BE2C (cell line): ENCODE results near the gene CEP85.
A peak's percentile ranks its signal among the peaks of the same experiment; 100 is the strongest.
"Not testable (repeated sequence)": the region's sequence is repeated elsewhere in the genome, so short reads cannot be mapped to it uniquely, and the experiment has no call there.

Experiments used
- DNase-seq: peaks from one replicate; pipeline ENCODE4 v3.0.0-alpha.2; 2020
- H3K27me3 ChIP-seq: fragments of 250-450 bp; sonication (Bioruptor Pico); 2 replicates; pipeline ENCODE4 v1.5.1; 2020; ENCODE audit warnings: mild to moderate bottlenecking
- H3K36me3 ChIP-seq: fragments of 250-450 bp; sonication (Bioruptor Pico); 2 replicates; pipeline ENCODE4 v1.5.1; 2020; ENCODE audit warnings: mild to moderate bottlenecking
- H3K4me1 ChIP-seq: fragments of 250-450 bp; sonication (Bioruptor Pico); 2 replicates; pipeline ENCODE4 v1.5.1; 2020
- H3K4me3 ChIP-seq: 2 replicates; pipeline ENCODE4 v1.5.1; 2011; ENCODE audit warnings: low read depth, low read length
- H3K9me3 ChIP-seq: fragments of 250-450 bp; sonication (Bioruptor Pico); 2 replicates; pipeline ENCODE4 v1.5.1; 2020
- TF ChIP-seq, protein P1 (sequence below): IDR thresholded peaks from 2 replicates; pipeline ENCODE4 v1.5.1; 2012; ENCODE audit warnings: mild to moderate bottlenecking, low read depth, low read length

CEP85 gene

DNA sequence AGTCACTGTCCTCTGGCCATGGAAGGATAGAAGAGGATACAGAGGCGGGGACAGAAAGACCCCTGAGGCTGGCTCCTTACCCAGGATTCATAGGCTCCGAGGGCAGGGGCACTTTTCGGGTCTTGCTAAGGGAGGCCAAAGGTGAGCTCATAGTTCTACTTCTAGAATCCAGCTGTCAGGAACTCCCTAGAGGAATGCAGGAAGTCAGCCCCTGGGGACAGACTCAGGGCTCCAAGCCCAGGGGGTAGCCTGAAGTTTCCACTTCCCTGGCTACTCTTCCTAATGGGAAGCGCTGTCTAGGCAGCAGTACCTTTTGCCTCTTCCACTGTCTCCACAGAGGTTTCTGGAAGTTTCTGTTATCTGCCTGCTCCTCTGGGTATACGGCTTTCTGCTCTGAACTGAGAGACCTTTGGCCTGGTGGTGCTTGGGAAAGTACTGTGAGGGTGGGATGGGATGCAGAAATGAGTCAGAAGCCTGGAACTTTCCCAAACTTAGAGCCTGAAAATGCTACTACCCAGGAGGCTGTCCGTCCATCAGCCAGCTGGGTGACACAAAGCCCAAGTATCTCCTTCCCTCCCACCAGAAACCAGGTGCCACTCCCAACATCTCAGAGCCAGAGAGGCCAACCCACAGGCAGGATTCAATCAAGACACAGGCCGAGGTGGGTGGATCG lies 68.9 kb downstream of the CEP85 start:
- H3K4me3 ChIP-seq: no peak overlapping the region
- TF ChIP-seq, protein P1, sequence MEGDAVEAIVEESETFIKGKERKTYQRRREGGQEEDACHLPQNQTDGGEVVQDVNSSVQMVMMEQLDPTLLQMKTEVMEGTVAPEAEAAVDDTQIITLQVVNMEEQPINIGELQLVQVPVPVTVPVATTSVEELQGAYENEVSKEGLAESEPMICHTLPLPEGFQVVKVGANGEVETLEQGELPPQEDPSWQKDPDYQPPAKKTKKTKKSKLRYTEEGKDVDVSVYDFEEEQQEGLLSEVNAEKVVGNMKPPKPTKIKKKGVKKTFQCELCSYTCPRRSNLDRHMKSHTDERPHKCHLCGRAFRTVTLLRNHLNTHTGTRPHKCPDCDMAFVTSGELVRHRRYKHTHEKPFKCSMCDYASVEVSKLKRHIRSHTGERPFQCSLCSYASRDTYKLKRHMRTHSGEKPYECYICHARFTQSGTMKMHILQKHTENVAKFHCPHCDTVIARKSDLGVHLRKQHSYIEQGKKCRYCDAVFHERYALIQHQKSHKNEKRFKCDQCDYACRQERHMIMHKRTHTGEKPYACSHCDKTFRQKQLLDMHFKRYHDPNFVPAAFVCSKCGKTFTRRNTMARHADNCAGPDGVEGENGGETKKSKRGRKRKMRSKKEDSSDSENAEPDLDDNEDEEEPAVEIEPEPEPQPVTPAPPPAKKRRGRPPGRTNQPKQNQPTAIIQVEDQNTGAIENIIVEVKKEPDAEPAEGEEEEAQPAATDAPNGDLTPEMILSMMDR: no peak
- no peak for DNase-seq
- no peaks in the 10 kb centered on the region for H3K27me3 ChIP-seq
- no peaks in the 10 kb centered on the region for H3K36me3 ChIP-seq
- H3K4me1 ChIP-seq: no peaks in the 10 kb centered on the region
- no peaks in the 10 kb centered on the region for H3K9me3 ChIP-seq

DNA sequence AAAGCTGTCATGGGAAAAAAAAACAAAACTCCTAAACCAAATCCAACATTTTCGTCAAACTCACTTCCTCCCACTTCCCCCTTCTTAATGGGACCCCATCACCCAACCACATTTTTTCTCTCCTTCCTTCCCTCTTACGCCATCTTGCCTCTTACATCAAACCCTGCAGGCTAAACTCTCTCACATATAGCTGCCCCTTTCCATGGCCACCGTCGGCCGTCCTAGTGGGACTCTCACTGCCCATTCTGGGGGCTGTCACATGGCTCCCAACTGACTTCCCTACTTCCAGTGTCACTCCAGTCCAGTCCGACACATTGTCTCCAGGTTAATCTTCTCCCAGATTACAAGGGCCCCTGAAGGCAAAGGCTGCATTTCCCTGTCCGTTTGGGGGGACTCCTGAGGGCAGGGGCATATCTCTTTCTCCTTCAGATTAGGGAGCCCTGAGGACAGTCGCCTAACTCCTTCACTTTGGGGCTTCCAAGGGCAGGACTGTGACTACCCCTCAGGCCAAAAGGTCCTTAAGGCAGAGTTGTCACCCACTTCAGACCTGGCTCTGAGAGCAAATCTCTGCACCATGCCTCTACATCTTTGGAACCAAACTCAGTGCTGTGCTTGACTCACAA lies 71.8 kb downstream of the CEP85 start:
- H3K4me1 ChIP-seq: no peaks in the 10 kb centered on the region
- peak overlapping the region; percentile 69 for H3K4me3 ChIP-seq
- H3K27me3 ChIP-seq: no peaks in the 10 kb centered on the region
- TF ChIP-seq, protein P1: no peak
- no peaks in the 10 kb centered on the region for H3K9me3 ChIP-seq
- no peak for DNase-seq
- H3K36me3 ChIP-seq: no peaks in the 10 kb centered on the region

DNA sequence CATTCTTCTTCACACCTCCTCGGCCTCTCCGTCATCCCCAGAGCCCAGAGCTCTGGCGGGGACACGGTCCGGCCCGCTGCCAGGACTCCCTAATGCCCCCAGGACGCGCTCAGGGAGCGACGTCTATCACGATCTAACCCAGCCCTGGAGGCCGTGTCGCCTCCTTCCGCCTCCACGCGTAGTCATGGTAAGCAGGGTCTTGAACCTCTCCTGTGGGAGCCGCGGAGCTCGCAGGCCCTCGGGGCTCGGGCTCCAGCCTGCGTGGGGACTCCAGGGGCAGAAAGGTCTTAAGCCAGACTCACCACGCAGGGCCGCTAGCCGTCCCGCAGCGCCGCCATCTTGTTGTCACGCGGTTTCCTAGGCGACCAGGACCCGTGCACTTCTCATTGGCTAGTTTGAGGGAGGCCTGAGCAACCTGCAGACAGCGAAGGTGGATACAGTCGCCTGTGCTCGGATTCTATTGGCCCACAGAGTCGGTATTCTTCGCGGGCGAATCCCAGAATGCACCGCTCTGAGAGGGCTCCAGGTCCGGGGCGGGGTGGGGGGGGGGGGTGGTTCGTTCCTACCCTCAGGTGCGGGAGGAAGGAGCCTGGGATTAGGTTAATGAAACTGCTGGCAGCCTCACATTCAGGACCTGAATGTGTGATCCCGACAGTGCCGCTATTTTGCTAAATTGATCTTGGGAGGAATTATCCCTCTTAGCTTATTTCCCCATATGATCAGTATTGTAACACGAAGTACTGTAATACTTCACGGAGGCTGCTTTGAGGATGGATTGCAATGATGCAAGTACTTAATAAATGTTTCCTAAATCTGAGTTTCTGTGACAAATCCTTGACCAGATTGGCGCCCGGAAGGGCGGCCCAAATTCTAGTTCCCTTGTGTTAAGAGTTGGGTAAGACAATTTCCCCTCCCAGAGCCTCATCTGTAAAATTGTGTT lies 72.6 kb downstream of the CEP85 start, which contains the start of gene UBXN11:
UBXN11 (minus strand) TSS at position 347 of the 940 bp plus-strand sequence. CDS start 3,753 bp downstream, outside the sequence.
- Histone ChIP-seq H3K4me1 (no peaks in the 10 kb centered on the region), H3K27me3 (no peaks in the 10 kb centered on the region), H3K4me3 (peak within 1 kb of the TSS; percentile 69), H3K9me3 (no peaks in the 10 kb centered on the region), H3K36me3 (no peaks in the 10 kb centered on the region)
- TF ChIP-seq, protein P1: no peak
- DNase-seq: peak; percentile 89

DNA sequence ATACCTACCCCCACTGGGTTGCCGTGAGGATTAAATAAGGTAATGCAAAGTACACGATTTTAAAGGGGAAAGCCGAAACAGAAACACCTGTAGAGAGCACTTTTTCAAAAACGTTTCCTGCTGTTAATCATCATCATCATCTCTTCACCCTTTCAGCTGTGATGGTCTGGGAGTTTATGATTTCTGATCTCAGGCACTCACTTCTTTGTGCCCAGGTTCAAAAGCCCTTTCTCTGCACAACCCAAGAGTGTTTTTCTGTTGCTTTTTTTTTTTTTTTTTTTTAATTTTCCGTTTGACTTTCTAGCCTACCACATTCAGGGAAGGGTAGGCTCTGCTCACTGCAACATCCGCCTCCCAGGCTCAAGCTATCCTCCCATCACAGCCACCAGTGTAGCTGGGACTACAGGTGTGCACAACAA lies 73.4 kb downstream of the CEP85 start:
- no peak for DNase-seq
- Histone ChIP-seq H3K36me3 (no peaks in the 10 kb centered on the region), H3K27me3 (no peaks in the 10 kb centered on the region), H3K9me3 (no peaks in the 10 kb centered on the region), H3K4me3 (no peak overlapping the region), H3K4me1 (no peaks in the 10 kb centered on the region)
- TF ChIP-seq, protein P1: no peak

DNA sequence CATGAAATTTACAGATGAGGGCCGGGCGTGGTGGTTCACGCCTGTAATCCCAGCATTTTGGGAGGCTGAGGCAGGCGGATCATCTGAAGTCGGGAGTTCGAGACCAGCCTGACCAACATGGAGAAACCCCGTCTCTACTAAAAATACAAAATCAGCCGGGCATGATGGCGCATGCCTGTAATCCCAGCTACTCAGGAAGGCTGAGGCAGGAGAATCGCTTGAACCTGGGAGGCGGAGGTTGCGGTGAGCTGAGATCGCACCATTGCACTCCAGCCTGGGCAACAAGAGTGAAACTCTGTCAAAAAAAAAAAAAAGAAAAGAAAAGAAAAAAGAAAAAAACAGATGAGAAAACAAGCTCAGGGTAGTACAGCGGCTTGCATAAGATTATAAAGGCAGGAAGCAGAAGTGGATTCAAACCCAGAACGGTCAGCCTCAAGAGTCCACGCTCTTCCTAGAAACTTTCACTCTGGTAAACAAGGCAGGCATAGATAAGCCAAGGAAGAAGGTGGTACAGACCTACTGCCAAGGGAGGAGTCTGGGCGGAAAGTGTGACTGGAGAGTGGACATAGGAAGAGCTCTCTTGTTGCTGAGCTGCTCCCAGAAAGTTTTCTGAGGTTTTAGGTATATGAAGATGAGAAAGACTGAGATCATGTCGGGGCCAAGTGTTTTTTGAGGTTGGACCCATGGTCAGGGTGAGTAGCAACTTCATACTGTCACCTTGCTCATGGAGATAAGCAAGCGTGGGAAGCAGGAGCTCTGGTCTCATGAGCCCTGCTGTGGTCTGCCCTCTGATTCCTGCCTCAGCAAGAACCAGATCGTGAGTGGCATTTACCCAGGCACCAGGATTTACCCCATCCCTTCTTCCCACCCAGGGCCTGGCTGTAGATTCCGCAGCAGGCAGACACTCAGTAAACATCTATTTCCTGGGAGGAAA lies 74.2 kb downstream of the CEP85 start:
- DNase-seq, H3K9me3 ChIP-seq, H3K36me3 ChIP-seq, H3K4me3 ChIP-seq, H3K27me3 ChIP-seq, H3K4me1 ChIP-seq: not testable (repeated sequence)
